HG03457 (cell line): Measurements from ENCODE around the gene DPP6.

Source experiments
- ATAC-seq: cut with Tn5 transposase; IDR thresholded peaks from one replicate; pipeline ENCODE4 v1.9.1; 2021; ENCODE audit warnings: moderate number of reproducible peaks; ENCODE audit not compliant: unreplicated experiment

The DPP6 gene

DNA sequence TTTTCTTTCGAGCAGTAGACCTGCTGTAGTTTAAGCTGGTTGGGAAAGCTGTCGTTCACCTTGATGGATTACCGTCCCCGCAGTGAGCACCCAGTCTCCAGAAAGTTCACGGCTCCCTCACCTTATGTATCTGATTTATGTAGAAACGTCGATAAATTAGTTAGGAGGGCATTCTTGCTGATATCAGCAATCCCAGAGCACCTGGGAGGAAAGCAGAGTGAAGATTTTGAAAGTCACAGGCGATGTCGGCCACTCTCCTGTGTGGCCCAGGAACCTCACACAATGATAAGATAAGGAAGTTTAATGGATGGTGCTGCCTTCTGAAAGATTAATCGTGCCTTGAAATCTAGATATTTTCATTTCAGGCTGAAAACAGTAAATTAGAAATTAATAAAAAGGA is 336.8 kb downstream of the DPP6 start:
- ATAC-seq: no peak

DNA sequence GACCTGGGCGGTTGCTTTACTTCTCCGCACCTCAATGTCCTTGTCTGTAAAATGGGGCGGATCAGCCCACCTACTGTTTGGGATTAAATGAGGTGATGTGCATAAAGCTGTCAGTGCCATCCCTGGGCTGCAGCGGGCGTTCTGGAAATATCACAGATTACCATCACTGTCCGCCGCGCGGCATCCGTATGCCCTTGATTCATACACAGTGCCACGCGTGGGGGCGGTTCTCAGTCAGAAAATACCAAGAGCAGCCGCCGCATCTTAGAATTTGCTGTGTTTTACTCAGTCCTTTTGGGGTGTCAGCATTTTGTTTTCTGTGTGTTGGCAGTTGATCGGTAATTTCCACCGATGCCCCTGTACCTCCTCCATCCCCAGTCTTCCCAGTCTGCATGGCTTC is 338.8 kb downstream of the DPP6 start:
- no peak for ATAC-seq

DNA sequence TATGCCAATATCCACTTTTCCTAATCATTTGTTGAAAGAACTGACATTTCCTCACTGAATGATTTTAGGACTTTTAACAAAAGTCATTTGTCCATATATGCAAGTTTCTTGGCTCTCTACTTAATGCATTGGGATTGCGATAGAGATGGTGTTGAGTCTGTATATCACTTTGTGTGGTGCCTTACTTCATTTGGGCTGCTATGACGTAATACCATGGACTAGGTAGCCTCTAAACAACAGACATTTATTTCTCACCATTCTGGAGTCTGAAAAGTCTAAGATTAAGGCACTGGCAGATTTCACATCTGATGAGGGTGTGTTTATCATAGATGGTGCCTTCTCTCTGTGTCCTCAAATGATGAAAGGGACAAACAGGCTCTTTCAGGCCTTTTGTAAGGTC is 342.6 kb downstream of the DPP6 start:
- no peak for ATAC-seq

DNA sequence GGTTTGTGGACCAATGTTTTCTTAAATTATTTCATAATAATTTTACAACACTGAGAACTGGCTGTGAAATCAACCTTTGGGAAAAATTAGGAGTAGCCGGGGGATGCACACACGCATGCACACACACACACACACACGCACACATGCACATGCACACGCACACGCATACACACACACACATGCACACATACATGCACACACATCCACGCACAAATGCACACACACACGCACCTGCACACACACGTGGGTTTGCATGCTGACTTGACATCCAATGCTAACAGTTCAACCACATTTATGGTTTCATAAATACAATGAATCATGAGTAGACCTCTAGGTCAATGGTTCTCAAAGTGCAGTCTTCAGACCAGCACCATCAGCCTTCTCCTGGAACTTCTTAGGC is 354.1 kb downstream of the DPP6 start:
- no peak for ATAC-seq

- no peak for ATAC-seq
Measured at GRCh38 chr7:154409703-154410311, 357.6 kb downstream of the DPP6 start.

- ATAC-seq: no peak
Measured at GRCh38 chr7:154412105-154412504, 359.9 kb downstream of the DPP6 start.

DNA sequence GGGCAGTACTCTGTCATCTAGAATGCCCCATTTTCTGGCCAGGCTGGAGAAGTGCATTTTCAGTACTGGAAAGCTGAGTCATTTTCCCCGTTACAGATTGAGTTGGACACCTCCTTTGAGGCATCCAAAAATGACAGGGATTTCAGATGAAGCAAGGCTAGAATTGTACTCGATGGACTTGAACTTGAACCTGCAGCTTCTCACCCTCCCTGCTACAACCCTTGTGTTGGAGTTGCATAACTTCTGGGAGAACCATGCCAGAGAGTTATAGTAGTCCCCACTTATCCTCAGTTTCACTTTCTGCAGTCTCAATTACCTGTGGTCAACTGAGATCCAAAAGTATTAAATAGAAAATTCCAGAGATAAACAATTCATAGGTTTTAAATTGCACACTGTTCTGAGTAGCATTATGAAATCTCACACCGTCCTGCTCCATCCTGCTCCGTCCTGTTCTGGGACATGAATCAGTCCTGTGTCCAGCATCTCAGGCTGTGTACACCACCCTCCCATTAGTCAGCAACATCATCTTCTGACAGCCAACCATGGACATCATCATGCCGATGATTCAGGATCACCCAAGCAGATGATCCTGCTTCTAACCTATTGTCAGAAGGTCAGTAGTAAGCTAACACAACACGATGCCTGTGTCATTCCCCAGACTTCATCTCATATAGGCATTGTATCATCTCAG is 363.7 kb downstream of the DPP6 start:
- ATAC-seq: no peak

DNA sequence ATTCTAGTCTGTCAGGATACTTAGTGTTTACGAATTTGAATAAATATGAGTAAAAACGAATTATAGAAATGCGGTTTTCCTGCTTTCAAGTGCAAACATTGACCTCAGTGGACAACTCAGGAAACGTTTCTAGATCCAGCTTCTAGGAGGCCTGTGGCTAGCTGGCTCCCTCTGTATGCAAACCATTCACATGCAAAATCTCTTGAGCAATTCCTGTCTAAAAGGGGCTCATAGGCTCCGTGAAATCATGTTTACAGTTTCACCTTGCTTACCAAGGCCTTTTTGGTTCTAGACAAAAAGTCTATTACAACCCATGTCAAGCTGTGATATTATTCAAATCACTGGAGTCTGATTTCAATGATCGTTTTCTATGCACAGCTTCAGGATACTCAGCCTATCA is 364.5 kb downstream of the DPP6 start:
- ATAC-seq: no peak

GRCh38 chr7:154419344-154419743 is 367.1 kb downstream of the DPP6 start:
- ATAC-seq: no peak

DNA sequence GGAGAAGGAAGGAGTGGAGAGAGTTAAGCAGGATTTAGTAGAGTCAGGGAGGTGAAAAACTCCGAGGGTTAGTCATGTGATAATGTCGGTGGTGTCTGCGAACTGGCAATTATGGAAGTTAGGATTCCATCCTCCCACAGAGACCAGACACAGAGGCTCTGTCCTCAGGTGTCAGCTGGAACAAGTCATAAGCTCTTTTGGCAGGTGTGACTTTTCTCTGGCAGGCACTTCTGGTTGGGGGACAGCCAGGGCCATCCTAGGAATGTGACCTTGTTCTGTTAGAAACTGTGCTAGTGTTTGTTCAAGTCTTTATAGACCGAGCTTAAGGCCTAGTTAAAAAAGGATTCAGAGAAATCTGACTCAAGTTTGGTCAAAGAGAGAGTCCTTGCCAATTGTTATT is 371.0 kb downstream of the DPP6 start:
- ATAC-seq: no peak

DNA sequence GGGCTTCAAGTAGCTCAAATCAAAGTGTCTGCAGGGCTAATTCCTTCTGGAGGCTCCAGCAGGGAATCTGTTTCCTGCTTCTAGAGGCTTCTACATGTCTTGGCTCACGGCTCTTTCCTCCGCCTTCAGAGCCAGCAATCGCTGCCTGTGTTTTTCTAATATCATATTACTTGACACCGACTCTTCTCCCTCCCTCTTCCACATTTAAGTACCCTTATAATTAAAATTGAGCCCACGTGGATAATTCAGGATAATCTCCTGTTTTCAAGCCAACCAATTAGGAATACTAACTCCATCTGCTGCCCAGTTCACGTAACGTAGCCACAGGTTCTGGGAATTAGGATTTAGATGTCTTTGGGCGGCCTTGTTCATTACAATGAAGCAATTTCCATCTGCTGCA is 372.2 kb downstream of the DPP6 start:
- ATAC-seq: no peak

GRCh38 chr7:154425271-154425670 is 373.1 kb downstream of the DPP6 start:
- ATAC-seq: no peak

DNA sequence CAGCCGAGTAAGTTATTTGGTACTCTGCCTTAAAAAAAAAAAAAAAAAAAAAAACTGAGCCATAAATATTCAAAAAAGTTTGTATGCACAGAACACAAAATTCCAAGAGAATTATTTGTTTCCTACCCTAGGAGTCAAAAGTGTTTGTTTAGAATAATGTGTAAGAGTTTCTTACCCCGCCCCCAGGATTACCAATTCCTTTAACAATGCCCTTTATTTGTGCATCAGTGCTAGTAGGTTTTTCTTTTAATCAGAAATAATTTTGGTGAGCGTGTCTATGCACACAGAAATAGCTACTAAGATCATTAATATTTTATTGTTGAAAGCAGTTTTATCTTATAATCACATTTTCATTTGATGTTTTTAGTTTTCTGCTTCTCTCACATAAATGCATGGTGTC is 374.6 kb downstream of the DPP6 start:
- no peak for ATAC-seq

- ATAC-seq: no peak
Measured at GRCh38 chr7:154427533-154427932, 375.3 kb downstream of the DPP6 start.

DNA sequence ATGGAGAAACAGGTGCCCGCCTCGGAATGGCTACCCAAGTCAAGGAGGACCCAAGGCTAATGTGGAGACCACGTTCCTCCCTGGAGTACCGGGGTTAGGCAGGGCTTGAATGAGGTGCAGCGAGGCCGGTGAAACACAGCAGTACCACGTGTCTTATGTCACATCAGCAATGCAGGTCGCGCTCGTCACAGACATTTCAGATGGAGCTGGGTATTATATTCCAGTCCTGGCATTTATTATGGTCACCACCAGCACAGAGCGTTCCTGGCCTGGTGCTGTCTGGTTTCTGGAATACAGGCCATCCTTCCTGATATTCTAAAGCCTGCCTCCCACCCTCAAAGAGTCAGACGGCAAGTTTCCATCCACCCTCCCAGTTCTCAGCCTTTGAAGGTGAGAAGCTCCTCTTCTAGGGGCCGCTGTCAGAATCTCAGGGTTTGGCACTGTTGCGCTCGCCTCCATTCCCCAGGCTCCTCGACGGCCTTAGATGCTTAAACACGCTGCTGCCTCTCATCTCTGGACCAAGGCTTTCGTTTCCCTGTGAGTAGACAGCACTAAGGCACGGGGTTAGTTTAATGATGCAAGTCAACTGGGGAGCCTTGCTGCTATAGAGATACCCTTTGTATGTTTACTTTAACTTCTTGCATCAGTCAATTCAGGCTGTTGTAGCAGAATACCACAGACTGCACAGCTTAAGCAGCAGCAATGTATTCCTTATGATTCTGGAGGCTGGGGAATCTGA is 377.6 kb downstream of the DPP6 start:
- no peak for ATAC-seq

GRCh38 chr7:154430640-154431039 is 378.4 kb downstream of the DPP6 start:
- no peak for ATAC-seq

- no peak for ATAC-seq
Measured at GRCh38 chr7:154431045-154431444, 378.8 kb downstream of the DPP6 start.

DNA sequence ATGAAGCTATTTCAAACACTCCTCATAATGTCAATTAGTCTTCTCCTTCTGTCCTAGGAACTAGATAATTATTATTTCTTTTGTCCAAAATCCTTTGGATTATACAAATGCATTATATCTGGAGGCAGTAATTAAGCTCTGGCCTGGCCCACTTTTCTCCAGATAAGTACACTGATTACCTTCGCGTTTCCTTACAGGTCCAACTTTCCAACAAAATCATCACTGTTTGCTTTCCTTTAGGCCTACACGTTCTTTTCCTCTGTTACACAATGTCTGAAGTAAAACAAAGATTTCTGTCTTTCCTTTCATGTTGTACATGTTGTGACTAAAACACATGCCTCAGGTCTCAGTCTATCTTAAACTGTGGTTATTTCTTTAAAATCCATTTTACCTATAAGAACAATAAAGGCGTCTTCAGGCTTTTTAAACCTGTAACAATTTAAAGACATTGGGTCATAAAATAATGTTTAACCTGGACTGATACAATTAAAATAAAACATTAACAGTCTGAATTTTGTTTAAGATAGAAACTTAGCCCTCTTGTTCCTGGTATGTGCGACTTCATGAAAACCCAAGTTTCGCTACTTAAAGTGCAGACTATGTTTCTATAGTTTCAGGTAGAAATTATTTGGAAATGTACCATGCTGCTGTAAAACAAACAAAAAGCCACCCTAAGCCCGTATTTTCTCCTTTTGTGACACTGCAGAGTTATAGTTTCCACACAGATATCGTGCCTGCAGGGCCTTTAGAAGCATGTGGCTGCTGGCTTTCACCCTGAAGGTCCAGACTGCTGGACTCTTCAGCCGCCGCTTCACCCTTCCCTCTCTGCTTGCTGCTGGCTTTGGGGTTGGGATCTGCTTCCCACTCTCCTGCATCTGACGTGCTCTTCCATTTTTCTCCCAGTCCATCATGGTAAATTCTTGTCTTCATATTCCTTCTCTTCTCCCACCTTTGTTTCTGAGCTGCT is 381.7 kb downstream of the DPP6 start:
- no peak for ATAC-seq

DNA sequence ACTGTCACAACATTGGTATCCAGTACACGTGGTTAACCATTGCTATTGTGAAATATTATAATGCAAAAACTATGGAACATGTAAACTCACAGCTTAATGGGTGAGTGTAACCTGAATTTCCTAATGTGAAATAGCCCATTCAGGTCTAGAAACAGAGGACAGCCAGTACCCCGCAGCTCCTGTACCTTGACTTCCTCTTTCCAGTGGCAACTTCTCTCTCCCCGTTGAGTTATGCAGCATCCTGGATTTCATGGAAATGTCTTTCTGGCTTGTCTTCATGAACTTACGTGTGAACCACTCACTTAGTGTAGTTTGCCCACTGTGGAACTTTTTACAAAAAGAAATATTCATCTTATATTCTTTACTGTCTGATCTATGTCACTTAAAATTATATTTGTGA is 384.4 kb downstream of the DPP6 start:
- ATAC-seq: no peak

DNA sequence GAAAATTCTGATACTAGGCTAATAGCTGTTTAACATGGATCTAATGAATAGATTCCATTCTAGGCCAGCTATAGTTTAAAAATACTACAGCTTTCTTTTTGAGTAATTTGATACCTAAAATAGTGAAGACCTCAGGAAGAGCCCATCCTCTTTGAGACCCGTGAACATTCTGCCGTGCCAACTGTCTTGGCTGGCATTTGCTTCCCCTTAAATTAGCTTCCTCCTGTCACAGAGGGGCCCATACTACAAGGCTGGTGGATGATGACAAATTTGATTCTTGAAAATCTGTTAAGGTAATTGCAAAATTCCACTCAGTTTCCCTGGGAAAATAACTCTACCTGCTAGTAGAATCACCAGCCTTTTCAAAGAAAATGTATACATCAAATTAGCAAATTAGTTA is 385.0 kb downstream of the DPP6 start:
- ATAC-seq: no peak
